Left lung (tissue), 10 donors: Measurements from ENCODE around the gene PLOD2. TPM values are rescaled to one million over a fixed set of nuclear protein-coding genes. Genes with fewer than 3 reads are reported as not detected.
A peak's percentile ranks its signal among the peaks of the same experiment; 100 is the strongest.

Experiments used
- ATAC-seq: fragments of 200-7000 bp; cut with Tn5 transposase; one replicate; pipeline ENCODE4 v1.9.1; 2020; ENCODE audit warnings: moderate library complexity
- DNase-seq, 4 donors: peaks; one replicate each; pipeline ENCODE4 v3.0.0-alpha.2; 2013 to 2020
- H3K27ac ChIP-seq, 2 donors: fragments of 200-600 bp; sonication (generic) in 1 of 2; one replicate each; pipeline versions ENCODE4 v1.5.0 to v1.8.0; 2020 to 2021
- H3K27me3 ChIP-seq, 2 donors: fragments of 200-600 bp; sonication (generic) in 1 of 2; one replicate each; pipeline versions ENCODE4 v1.5.0 to v1.8.0; 2020 to 2021
- H3K36me3 ChIP-seq, 2 donors: fragments of 200-600 bp; sonication (generic) in 1 of 2; one replicate each; pipeline versions ENCODE4 v1.5.0 to v1.8.0; 2020 to 2021
- H3K4me1 ChIP-seq, 2 donors: fragments of 200-600 bp; one replicate each; pipeline ENCODE4 v1.8.0; 2021
- H3K4me3 ChIP-seq, 2 donors: fragments of 200-600 bp; sonication (generic) in 1 of 2; one replicate each; pipeline versions ENCODE4 v1.5.0 to v1.8.0; 2020 to 2021; ENCODE audit warnings: mild to moderate bottlenecking in 1 of 2
- H3K9me3 ChIP-seq, 2 donors: fragments of 200-600 bp; sonication (generic) in 1 of 2; one replicate each; pipeline versions ENCODE4 v1.5.0 to v1.8.0; 2020 to 2021
- intact Hi-C, 2 donors: fragments of 100-400 bp; cut with DNase I; formaldehyde crosslinking; loops; one replicate each; pipeline versions ENCODE4 v1.11.2 to v1.14.2; 2022
- polyA plus RNA-seq, 6 donors: library from polyadenylated mRNA; unstranded; fragments of 120-200 nt; gene quantifications; one replicate each; pipeline ENCODE4 v1.2.1, GENCODE V29; 2013; ENCODE audit not compliant: insufficient read length in 6 of 6
- total RNA-seq, 2 donors: library from RNA; stranded (reverse); fragmentation: NEBNext Ultra II Directional; extraction: Animal tissue kit (Norgen Biotek cat#: 25700); gene quantifications; one replicate each; pipeline ENCODE4 v1.2.1, GENCODE V29; 2021
- TF ChIP-seq, protein P1 (sequence below), 2 donors: fragments of 200-600 bp; sonication (generic) in 1 of 2; IDR thresholded peaks; one replicate each; pipeline versions ENCODE4 v1.5.0 to v1.8.0; 2021; ENCODE audit warnings: antibody characterized with exemption in 2 of 2
- donor health status: DM: no; HTN: yes; CAD: no.
- donor health status: DM: no; HTN: no; CAD: no.

PLOD2 gene
- total and polyA plus RNA-seq, 8 donors = 41.9 to 98.6 (median 69.1) TPM

- no peak for DNase-seq
- TF ChIP-seq, protein P1, sequence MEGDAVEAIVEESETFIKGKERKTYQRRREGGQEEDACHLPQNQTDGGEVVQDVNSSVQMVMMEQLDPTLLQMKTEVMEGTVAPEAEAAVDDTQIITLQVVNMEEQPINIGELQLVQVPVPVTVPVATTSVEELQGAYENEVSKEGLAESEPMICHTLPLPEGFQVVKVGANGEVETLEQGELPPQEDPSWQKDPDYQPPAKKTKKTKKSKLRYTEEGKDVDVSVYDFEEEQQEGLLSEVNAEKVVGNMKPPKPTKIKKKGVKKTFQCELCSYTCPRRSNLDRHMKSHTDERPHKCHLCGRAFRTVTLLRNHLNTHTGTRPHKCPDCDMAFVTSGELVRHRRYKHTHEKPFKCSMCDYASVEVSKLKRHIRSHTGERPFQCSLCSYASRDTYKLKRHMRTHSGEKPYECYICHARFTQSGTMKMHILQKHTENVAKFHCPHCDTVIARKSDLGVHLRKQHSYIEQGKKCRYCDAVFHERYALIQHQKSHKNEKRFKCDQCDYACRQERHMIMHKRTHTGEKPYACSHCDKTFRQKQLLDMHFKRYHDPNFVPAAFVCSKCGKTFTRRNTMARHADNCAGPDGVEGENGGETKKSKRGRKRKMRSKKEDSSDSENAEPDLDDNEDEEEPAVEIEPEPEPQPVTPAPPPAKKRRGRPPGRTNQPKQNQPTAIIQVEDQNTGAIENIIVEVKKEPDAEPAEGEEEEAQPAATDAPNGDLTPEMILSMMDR (IDR thresholded peaks at IDR 0.05) = no peak
- Histone ChIP-seq H3K36me3 (no peaks in the 10 kb centered on the region), H3K27ac (no peak overlapping the region), H3K9me3 (no peaks in the 10 kb centered on the region), H3K4me3 (no peak overlapping the region), H3K27me3 (no peaks in the 10 kb centered on the region), H3K4me1 (no peaks in the 10 kb centered on the region)
- no peak for ATAC-seq
- intact Hi-C loops = loop anchor here in 1 of 2 donors (10.0 kb wide), 1 partner anchor 105 kb away; no protein-coding TSS in a partner anchor
Measured at GRCh38 chr3:146169891-146170290, 8.9 kb upstream of the PLOD2 start.

DNA sequence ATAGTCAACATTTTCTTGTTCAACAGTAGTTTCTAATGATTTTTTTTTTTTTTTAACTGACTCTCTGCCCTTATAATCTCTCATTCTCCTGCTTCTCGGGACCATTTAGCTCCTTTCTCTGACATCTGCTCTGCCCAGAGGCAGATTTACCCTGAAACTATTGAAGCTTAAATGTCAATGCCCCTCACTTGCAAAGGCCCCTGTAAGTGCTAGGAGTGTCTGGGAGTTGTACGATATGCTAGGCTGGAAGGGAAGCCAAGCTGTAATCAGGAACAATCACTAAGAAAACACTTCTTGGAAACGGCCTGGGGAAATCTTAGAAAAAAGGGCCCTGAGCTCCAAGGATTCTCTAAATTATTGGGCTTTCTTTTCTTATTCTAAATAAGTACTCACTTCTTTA is 5.8 kb upstream of the PLOD2 start:
- ATAC-seq (no peak), DNase-seq (peak in 1 of 4 donors; percentile 63)
- TF ChIP-seq, protein P1 (IDR thresholded peaks at IDR 0.05) = no peak
- intact Hi-C loops = no loop called here
- H3K4me1 ChIP-seq = peaks cover 0 to 6% of the 10 kb centered on the region in 2 donors
- no peak overlapping the region for H3K4me3 ChIP-seq
- no peaks in the 10 kb centered on the region for H3K9me3 ChIP-seq
- no peak overlapping the region for H3K27ac ChIP-seq
- no peaks in the 10 kb centered on the region for H3K36me3 ChIP-seq
- peaks cover 0 to 14% of the 10 kb centered on the region in 2 donors for H3K27me3 ChIP-seq

- intact Hi-C loops = no loop called here
- no peaks in the 10 kb centered on the region for H3K36me3 ChIP-seq
- no peak overlapping the region for H3K27ac ChIP-seq
- peaks cover 0 to 6% of the 10 kb centered on the region in 2 donors for H3K4me1 ChIP-seq
- peaks cover 0 to 18% of the 10 kb centered on the region in 2 donors for H3K27me3 ChIP-seq
- H3K9me3 ChIP-seq = no peaks in the 10 kb centered on the region
- no peak overlapping the region for H3K4me3 ChIP-seq
- no peak for ATAC-seq
- TF ChIP-seq, protein P1 (IDR thresholded peaks at IDR 0.05) = no peak
- no peak for DNase-seq
Measured at GRCh38 chr3:146166415-146166821, 5.4 kb upstream of the PLOD2 start.

DNA sequence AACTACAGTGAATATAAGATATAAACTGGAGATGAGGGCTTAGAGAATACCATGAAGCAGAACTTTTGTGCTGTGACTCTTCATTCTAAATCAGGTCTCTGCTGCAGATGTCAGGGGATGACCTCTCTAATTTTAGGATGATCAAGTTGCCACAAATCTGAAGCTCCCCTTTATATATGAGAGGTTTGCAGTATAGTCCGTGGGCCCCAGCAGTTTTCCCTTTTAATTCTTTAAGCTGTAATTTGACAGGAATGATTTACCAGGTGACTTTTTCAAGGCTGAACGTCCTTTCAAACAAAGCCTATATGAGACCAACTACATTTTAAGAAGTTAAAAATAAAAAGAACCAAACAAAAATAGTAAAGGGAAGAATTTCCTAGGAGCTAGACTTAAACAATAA is 4.9 kb upstream of the PLOD2 start:
- no peak for DNase-seq
- Histone ChIP-seq H3K4me1 (peaks cover 0 to 6% of the 10 kb centered on the region in 2 donors), H3K4me3 (no peak overlapping the region), H3K36me3 (no peaks in the 10 kb centered on the region), H3K27me3 (peaks cover 0 to 23% of the 10 kb centered on the region in 2 donors), H3K9me3 (no peaks in the 10 kb centered on the region), H3K27ac (no peak overlapping the region)
- TF ChIP-seq, protein P1 (IDR thresholded peaks at IDR 0.05) = no peak
- no peak for ATAC-seq
- intact Hi-C loops = no loop called here

DNA sequence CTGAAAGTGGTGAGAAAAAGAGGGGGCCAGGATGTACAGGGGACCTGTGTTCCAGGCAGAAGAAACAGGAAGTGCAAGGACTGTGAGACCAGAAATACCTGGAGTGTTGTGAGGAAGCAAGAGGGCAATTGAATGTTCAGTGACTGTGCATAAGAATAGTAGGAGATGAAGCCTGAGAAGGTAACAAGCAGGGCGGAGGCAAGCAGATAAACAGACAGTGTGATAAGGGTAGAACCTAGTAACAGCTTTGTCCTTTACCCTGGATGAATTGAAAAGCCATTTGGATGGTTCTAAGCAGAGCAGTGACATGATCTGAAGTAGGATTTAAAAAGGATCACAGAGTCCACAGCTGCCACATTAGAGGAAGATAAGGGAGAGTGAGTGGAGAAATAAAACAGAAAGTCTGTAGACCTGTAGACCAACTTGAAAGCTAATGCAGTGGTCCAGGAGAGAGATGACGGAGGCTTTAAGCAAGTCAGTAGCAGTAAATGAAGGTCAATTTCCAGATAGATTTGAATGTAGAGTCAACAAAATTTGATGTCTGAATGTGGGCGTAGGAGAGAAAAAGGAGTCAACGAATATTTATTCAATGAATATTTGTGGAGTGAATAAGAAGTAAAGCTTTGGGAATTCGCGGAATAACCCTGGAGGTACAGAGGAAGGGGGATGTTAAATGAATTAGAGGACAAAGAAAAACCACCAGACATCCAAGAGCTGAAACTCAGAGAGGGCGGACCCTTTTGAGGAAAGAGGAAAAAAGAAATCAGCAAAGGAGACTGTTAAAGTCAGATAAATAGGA is 4.2 kb upstream of the PLOD2 start:
- H3K27ac ChIP-seq = peak overlapping the region in 1 of 2 donors; percentile 6
- H3K4me1 ChIP-seq = peaks cover 0 to 6% of the 10 kb centered on the region in 2 donors
- TF ChIP-seq, protein P1 (IDR thresholded peaks at IDR 0.05) = no peak
- no peak for ATAC-seq
- no peaks in the 10 kb centered on the region for H3K9me3 ChIP-seq
- no peak for DNase-seq
- H3K27me3 ChIP-seq = peaks cover 0 to 30% of the 10 kb centered on the region in 2 donors
- H3K36me3 ChIP-seq = no peaks in the 10 kb centered on the region
- intact Hi-C loops = no loop called here
- H3K4me3 ChIP-seq = no peak overlapping the region
